Vagina (tissue), 2 donors: ENCODE results near the gene INPP5A. TPM values are rescaled to one million over a fixed set of nuclear protein-coding genes. Genes with fewer than 3 reads are reported as not detected.
"Not testable (repeated sequence)": the region's sequence is repeated elsewhere in the genome, so short reads cannot be mapped to it uniquely, and the experiment has no call there.

Experiments used
- DNase-seq, 2 donors: peaks; one replicate each; pipeline ENCODE4 v3.0.0-alpha.2; 2017; ENCODE audit errors: extremely low spot score in 2 of 2
- H3K27ac ChIP-seq: fragments of 200-600 bp; sonication (generic); one replicate; pipeline ENCODE4 v1.5.1; 2019
- H3K27me3 ChIP-seq: fragments of 200-600 bp; sonication (generic); one replicate; pipeline ENCODE4 v1.5.1; 2019
- H3K36me3 ChIP-seq, 2 donors: fragments of 200-600 bp; sonication (generic); one replicate each; pipeline ENCODE4 v1.5.1; 2017 to 2019
- H3K4me1 ChIP-seq: fragments of 200-600 bp; sonication (generic); one replicate; pipeline ENCODE4 v1.5.1; 2019
- H3K4me3 ChIP-seq, 2 donors: fragments of 200-600 bp; sonication (generic); 1 replicate in 1 of 2; 2 replicates in 1 of 2; pipeline ENCODE4 v1.5.1; 2016 to 2019
- H3K9me3 ChIP-seq: fragments of 200-600 bp; sonication (generic); one replicate; pipeline ENCODE4 v1.5.1; 2019
- POLR2A ChIP-seq, 2 donors: fragments of 450-650 bp; IDR thresholded peaks; one replicate each; pipeline ENCODE4 v1.6.1; 2017; ENCODE audit warnings: antibody characterized with exemption in 2 of 2, mild to moderate bottlenecking in 2 of 2, moderate library complexity in 2 of 2
- POLR2AphosphoS5 ChIP-seq, 2 donors: sonication (generic); formaldehyde crosslinking; IDR thresholded peaks; one replicate each; pipeline ENCODE4 v1.9.0; 2017; ENCODE audit warnings: antibody characterized with exemption in 2 of 2, mild to moderate bottlenecking in 2 of 2, low read depth in 1 of 2; ENCODE audit not compliant: insufficient read depth in 1 of 2
- intact Hi-C: fragments of 100-400 bp; cut with DNase I; formaldehyde crosslinking; loops from one replicate; pipeline ENCODE4 v1.15.1; 2023
- total RNA-seq: library from RNA; depleted of rRNA; stranded (reverse); fragments of >200 nt; gene quantifications from one replicate; pipeline ENCODE4 v1.2.3, GENCODE V29; 2016
- TF ChIP-seq, protein P1 (sequence below), 3 experiments: fragments of 450-650 bp in 2 of 3; fragments of 200-600 bp in 1 of 3; sonication (generic) in 1 of 3; IDR thresholded peaks; one replicate each; pipeline ENCODE4 v1.5.1; 2017 to 2019; ENCODE audit warnings: antibody characterized with exemption in 3 of 3, mild to moderate bottlenecking in 2 of 3, moderate library complexity in 2 of 3

Gene INPP5A
- total RNA-seq, 1 donor from 2014 or later, result 24.3 TPM

DNA sequence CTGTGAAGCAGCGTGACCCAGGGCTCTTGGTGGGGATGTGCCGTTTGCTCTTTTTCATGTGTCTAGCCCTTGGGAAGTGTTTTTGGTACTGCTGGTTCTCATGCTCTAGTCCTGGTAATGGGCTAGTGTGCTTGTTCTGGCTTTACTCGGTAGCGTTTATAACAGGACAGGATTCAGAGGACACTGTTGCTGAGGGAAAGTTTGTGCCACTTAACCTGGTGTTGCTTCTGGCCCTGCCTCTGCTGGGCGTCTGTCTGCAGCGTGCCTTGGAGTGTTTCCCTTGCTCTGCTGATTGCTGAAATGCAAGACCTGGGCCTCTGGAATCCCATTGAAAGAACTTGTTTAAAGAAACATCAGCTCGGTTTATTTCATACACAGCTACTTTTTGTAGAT, 35.0 kb downstream of the INPP5A start:
- Histone ChIP-seq H3K27me3 (no peaks in the 10 kb centered on the region), H3K4me3 (no peak overlapping the region), H3K36me3 (no peaks in the 10 kb centered on the region), H3K4me1 (peaks cover 64% of the 10 kb centered on the region), H3K9me3 (no peaks in the 10 kb centered on the region), H3K27ac (peak overlapping the region; percentile 1)
- TF ChIP-seq, protein P1, sequence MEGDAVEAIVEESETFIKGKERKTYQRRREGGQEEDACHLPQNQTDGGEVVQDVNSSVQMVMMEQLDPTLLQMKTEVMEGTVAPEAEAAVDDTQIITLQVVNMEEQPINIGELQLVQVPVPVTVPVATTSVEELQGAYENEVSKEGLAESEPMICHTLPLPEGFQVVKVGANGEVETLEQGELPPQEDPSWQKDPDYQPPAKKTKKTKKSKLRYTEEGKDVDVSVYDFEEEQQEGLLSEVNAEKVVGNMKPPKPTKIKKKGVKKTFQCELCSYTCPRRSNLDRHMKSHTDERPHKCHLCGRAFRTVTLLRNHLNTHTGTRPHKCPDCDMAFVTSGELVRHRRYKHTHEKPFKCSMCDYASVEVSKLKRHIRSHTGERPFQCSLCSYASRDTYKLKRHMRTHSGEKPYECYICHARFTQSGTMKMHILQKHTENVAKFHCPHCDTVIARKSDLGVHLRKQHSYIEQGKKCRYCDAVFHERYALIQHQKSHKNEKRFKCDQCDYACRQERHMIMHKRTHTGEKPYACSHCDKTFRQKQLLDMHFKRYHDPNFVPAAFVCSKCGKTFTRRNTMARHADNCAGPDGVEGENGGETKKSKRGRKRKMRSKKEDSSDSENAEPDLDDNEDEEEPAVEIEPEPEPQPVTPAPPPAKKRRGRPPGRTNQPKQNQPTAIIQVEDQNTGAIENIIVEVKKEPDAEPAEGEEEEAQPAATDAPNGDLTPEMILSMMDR (IDR thresholded peaks at IDR 0.05), result no peak
- TF ChIP-seq POLR2A (IDR thresholded peaks at IDR 0.05), result no peak
- no peak for TF ChIP-seq POLR2AphosphoS5 (IDR thresholded peaks at IDR 0.05; ENCODE audit: insufficient read depth in 1 of 2, low read depth in 1 of 2)
- intact Hi-C loops, result no loop called here
- no peak for DNase-seq

DNA sequence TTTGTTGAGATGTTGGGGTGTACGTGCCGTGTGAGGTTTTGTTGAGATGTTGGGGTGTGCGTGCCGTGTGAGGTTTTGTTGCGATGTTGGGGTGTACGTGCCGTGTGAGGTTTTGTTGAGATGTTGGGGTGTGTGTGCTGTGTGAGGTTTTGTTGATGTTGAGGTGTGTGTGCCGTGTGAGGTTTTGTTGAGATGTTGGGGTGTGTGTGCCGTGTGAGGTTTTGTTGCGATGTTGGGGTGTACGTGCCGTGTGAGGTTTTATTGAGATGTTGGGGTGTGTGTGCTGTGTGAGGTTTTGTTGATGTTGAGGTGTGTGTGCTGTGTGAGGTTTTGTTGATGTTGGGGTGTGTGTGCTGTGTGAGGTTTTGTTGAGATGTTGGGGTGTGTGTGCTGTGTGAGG, 35.4 kb downstream of the INPP5A start:
- H3K4me3 ChIP-seq, H3K9me3 ChIP-seq, intact Hi-C loops, H3K36me3 ChIP-seq, H3K27me3 ChIP-seq, H3K27ac ChIP-seq, DNase-seq: not testable (repeated sequence)
- peaks cover 68% of the 10 kb centered on the region for H3K4me1 ChIP-seq

GRCh38 chr10:132574288-132574687, 36.7 kb downstream of the INPP5A start:
- Histone ChIP-seq H3K27ac (no peak overlapping the region), H3K27me3 (no peaks in the 10 kb centered on the region), H3K4me3 (no peak overlapping the region), H3K36me3 (no peaks in the 10 kb centered on the region), H3K4me1 (peaks cover 78% of the 10 kb centered on the region), H3K9me3 (no peaks in the 10 kb centered on the region)
- intact Hi-C loops, result no loop called here
- DNase-seq, result no peak
- TF ChIP-seq, protein P1 (IDR thresholded peaks at IDR 0.05), result no peak
- TF ChIP-seq POLR2A (IDR thresholded peaks at IDR 0.05) (no peak), POLR2AphosphoS5 (IDR thresholded peaks at IDR 0.05; ENCODE audit: insufficient read depth in 1 of 2, low read depth in 1 of 2) (no peak)

DNA sequence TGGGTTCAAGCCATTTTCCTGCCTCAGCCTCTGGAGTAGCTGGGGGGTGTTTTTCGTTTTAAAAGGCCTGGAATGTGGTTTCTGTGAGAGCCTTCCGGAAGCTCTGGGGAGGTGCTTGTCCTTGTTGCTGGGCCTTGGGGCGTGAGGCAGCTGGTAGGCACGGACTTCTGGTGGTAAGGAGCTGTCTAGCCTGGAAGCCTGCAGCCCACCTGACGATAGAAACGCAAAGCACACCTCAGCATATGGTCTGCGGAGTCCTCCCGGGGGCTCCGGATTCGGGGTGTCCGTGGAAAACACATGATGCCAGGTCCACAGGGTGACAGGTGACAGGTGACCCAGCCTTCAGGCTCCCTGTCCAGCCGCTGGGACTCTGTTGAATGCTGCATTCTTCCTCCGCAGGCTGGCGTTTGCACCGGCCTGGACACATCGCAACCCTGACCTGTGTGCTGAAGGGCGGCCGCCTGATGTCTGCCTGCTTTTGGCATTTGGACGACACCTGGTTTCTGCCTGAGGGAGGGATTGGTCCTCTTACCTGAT, 37.3 kb downstream of the INPP5A start:
- Histone ChIP-seq H3K27me3 (no peaks in the 10 kb centered on the region), H3K4me3 (no peak overlapping the region), H3K4me1 (peaks cover 84% of the 10 kb centered on the region), H3K36me3 (no peaks in the 10 kb centered on the region), H3K9me3 (no peaks in the 10 kb centered on the region), H3K27ac (peak overlapping the region; percentile 50)
- intact Hi-C loops, result loop anchor here (5.0 kb wide), 1 partner anchor 57 kb away; no protein-coding TSS in a partner anchor
- DNase-seq, result no peak
- TF ChIP-seq POLR2A (IDR thresholded peaks at IDR 0.05) (no peak), POLR2AphosphoS5 (IDR thresholded peaks at IDR 0.05; ENCODE audit: insufficient read depth in 1 of 2, low read depth in 1 of 2) (no peak)
- TF ChIP-seq, protein P1 (IDR thresholded peaks at IDR 0.05), result no peak

DNA sequence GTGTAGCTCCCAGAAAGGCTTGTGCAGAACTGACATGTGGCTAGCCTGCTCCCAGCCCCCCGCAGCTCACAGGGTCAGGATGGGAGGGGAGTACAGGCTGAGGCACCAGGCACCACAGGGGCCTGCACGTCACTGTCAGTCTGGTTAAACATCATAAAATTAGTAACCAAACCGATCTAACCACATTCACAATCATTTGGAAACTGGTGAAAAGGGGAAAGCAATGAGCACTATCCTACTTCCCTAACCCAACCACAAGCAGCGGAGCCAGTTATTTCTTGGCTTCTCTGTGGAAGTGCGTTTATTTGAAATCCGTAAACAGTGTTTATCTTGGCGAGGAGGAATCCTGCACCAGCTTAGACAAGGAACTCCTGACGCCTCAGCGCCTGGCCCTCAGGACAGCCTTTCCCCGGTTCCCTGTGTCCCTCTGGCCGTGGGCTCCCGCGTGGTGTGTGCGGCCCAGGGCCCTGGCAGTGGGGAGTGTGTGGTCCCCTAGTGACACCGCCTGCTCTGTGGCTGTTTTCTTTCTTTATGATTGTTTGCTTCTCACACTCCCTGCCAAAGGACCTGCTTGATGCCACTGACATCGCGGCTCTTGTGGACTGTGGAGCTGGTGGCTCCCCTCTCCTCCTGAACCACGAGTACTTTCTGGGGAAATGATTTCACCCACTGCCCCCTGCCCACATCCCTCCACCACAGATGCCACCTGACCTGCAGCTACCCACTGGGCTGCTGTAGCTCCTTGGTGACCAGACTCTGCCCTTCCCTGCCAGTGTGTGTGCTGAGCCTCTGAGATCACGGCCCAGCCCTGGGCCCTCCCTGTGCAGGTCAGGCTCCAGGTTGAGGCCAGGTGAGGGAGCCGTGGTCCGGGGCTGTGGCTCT, 38.0 kb downstream of the INPP5A start:
- Histone ChIP-seq H3K4me1 (peaks cover 80% of the 10 kb centered on the region), H3K27ac (peak overlapping the region; percentile 50), H3K4me3 (no peak overlapping the region), H3K9me3 (no peaks in the 10 kb centered on the region), H3K27me3 (no peaks in the 10 kb centered on the region), H3K36me3 (no peaks in the 10 kb centered on the region)
- no peak for DNase-seq
- TF ChIP-seq, protein P1 (IDR thresholded peaks at IDR 0.05), result no peak
- peak; percentile 15 to 32 for TF ChIP-seq POLR2AphosphoS5 (IDR thresholded peaks at IDR 0.05; ENCODE audit: insufficient read depth in 1 of 2, low read depth in 1 of 2)
- intact Hi-C loops, result loop anchor here (5.0 kb wide), 1 partner anchor 57 kb away; no protein-coding TSS in a partner anchor
